Ishikawa (cell line): ENCODE data around the gene PER1.

ENCODE experiments used
- CEBPB ChIP-seq: IDR thresholded peaks from 2 replicates; pipeline ENCODE4 v1.6.1; 2012
- CREB1 ChIP-seq: IDR thresholded peaks from 2 replicates; pipeline ENCODE4 v1.6.1; 2012; ENCODE audit warnings: low read depth
- EGR1 ChIP-seq: IDR thresholded peaks from 2 replicates; pipeline ENCODE4 v1.6.1; 2012
- EP300 ChIP-seq: IDR thresholded peaks from 2 replicates; pipeline ENCODE4 v1.6.1; 2012; ENCODE audit warnings: borderline replicate concordance
- FOXM1 ChIP-seq: IDR thresholded peaks from 2 replicates; pipeline ENCODE4 v1.6.1; 2012; ENCODE audit warnings: low read depth, borderline replicate concordance
- NFIC ChIP-seq: IDR thresholded peaks from 2 replicates; pipeline ENCODE4 v1.6.1; 2012
- RAD21 ChIP-seq: IDR thresholded peaks from 2 replicates; pipeline ENCODE4 v1.6.1; 2012; ENCODE audit warnings: low read depth
- REST ChIP-seq: IDR thresholded peaks from 2 replicates; pipeline ENCODE4 v1.6.1; 2012; ENCODE audit warnings: low read depth, mild to moderate bottlenecking
- TAF1 ChIP-seq: IDR thresholded peaks from 2 replicates; pipeline ENCODE4 v1.6.1; 2012; ENCODE audit warnings: low read depth, mild to moderate bottlenecking
- TCF12 ChIP-seq: IDR thresholded peaks from 2 replicates; pipeline ENCODE4 v1.6.1; 2012; ENCODE audit warnings: low read depth
- TEAD4 ChIP-seq: IDR thresholded peaks from 2 replicates; pipeline ENCODE4 v1.6.1; 2012
- YY1 ChIP-seq: IDR thresholded peaks from 2 replicates; pipeline ENCODE4 v1.6.1; 2012; ENCODE audit warnings: low read depth
- ZBTB7A ChIP-seq: IDR thresholded peaks from 2 replicates; pipeline ENCODE4 v1.6.1; 2012; ENCODE audit warnings: low read depth
- TF ChIP-seq, protein P1 (sequence below): IDR thresholded peaks from 2 replicates; pipeline ENCODE4 v1.6.1; 2012
- TF ChIP-seq, protein P2 (sequence below): IDR thresholded peaks from 2 replicates; pipeline ENCODE4 v1.6.1; 2012

PER1 gene

DNA sequence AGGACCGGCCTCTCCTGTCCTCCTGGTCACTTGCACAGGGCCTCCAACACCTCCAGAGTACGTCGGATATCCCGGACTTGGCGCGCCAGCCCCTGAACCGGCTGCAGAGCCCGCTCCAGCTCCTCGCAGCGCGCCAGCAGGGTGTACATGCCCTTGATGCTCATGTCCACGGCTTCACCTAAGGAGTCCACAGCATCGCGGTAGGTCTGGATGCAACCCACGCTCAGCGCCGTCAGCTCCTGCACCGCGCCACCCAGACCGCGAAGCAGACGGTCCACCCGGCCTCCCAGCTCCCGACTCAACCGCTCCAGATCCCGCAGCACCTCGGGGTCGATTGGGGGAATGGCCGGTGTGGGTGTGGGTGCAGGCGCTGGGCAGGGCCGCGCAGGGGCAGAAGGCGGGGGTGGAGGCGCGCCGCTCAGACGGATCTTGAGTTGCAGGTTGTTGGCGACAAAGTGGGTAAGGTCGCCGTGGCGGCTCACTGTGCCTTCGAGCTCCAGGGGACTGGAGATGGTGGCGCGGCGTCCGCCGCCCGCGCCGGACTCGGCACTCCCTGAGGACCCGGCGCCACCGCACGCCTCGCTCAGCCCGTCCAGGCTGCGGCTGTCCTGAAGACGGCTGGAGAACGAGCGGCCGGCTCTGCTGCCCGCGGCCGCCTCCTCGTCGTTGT, 37.0 kb upstream of the PER1 start:
- TF ChIP-seq EGR1 (peak; percentile 6; the same call in 1 of the 2 replicates), TEAD4 (no peak)

DNA sequence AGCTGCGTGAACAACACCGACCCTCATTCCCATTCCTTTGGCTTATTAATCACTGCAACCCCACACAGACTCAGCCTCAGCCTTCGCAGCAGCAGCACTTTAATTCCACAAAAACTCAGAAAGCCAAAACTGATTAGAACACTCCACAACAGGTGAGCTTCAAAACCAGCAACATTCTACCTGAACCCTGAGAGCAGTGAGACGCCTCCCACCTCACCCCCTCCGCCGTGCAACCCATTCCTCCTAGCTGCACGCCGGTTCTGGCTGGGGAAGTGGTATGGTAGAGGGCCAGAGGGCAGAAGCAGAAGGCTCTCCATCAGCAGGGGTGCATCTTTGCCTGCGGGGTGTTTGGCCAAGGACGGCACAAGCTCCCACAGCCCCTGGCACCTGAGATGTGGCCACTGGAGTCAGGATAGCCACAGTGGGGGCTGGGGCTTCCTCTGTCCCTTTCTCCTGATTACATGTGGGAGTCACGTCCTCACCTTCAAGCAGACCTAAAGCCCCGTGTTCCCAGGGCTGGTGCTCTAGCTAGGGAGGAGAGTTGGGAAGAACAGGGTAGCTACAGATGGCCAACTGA, 36.1 kb upstream of the PER1 start:
- TF ChIP-seq NFIC, result no peak
- no peak for TF ChIP-seq TAF1
- 0 out of 2 replicates have a peak, but pooled peaks have one; percentile 5 for TF ChIP-seq EGR1
- TF ChIP-seq ZBTB7A, result no peak

DNA sequence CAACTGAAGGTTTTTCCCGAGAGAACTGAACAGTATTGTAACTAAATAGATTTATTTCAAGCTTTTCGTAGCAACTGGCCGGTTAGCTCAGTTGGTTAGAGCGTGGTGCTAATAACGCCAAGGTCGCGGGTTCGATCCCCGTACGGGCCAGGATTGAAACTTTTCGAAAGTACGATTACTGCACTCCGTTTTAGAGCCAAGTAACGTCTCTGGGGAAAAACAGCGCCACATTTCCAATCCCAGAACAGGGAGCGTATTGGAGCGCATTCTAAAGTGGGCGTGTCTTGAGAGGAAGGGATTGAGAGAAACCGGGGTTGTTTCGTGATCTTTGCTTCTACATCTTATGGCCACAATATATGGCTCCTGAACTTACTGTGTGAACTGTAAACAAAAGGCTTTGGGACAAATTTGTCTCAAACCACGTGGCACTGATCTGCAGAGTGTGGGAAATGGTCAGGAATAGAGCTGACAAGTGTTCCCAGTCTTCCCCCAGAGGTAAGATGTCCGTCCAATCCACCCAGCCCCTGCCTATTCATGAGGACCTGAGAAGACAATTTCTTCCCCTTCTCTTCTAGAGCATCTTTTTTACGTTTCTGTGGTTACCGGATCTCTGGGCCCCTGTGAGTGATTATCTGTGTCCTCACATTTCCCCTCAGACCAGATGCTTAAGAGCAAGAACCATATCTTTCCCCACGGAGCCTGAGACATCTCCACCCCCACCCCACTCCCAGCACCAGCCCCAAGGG, 35.5 kb upstream of the PER1 start:
- no peak for TF ChIP-seq REST
- TF ChIP-seq EGR1, result no peak
- no peak for TF ChIP-seq RAD21
- TF ChIP-seq CEBPB, result peak; percentile 67; the same call in 1 of the 2 replicates
- TF ChIP-seq EP300, result peak; percentile 13; the same call in 1 of the 2 replicates
- TF ChIP-seq NFIC, result peak; percentile 74
- peak; percentile 60; the same call in 1 of the 2 replicates for TF ChIP-seq FOXM1
- TF ChIP-seq ZBTB7A, result 0 out of 2 replicates have a peak, but pooled peaks have one; percentile 25
- TF ChIP-seq CREB1, result peak; percentile 23; the same call in 1 of the 2 replicates
- TF ChIP-seq, protein P1, sequence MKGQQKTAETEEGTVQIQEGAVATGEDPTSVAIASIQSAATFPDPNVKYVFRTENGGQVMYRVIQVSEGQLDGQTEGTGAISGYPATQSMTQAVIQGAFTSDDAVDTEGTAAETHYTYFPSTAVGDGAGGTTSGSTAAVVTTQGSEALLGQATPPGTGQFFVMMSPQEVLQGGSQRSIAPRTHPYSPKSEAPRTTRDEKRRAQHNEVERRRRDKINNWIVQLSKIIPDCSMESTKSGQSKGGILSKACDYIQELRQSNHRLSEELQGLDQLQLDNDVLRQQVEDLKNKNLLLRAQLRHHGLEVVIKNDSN, result peak; percentile 79
- TF ChIP-seq TCF12, result peak; percentile 57
- TF ChIP-seq, protein P2, sequence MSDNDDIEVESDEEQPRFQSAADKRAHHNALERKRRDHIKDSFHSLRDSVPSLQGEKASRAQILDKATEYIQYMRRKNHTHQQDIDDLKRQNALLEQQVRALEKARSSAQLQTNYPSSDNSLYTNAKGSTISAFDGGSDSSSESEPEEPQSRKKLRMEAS, result peak; percentile 87
- TF ChIP-seq TAF1, result peak; percentile 54; the same call in 1 of the 2 replicates
- TF ChIP-seq TEAD4, result peak; percentile 86
- peak; percentile 30 for TF ChIP-seq YY1

DNA sequence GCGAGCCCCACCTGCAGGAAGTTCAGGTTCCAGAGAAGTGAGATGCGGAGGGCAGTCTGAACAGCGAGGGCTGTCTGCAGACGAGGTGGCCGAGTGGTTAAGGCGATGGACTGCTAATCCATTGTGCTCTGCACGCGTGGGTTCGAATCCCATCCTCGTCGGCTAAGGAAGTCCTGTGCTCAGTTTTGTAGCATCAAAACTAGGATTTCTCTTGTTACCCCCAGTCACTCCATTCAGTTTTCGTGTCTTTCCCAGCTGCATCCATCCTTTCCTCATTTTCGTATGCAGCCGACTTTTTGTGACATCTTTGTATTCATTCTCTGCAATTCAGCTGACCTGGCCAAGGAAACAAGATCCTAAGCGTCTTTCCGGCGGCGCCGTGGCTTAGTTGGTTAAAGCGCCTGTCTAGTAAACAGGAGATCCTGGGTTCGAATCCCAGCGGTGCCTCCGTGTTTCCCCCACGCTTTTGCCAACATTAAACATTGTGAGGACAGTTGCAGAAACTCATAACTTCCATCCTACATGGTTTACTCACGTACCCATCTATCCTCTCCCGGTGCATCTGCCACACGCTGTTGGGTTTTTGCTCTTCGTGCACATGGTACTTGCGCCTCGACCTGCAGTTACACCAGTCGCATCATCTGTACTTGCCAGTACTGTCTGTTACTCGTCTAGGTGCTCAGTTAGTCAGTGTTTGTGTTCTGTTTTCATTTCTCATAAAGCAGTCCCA, 34.7 kb upstream of the PER1 start:
- TF ChIP-seq EP300, result peak; percentile 16; the same call in 1 of the 2 replicates
- no peak for TF ChIP-seq EGR1
- TF ChIP-seq CEBPB, result peak; percentile 29; the same call in 1 of the 2 replicates
- TF ChIP-seq TEAD4, result peak; percentile 92
- TF ChIP-seq YY1, result peak; percentile 23
- no peak for TF ChIP-seq CREB1
- no peak for TF ChIP-seq RAD21
- no peak for TF ChIP-seq NFIC
- TF ChIP-seq, protein P2, result peak; percentile 42; the same call in 1 of the 2 replicates
- TF ChIP-seq REST, result no peak
- 0 out of 2 replicates have a peak, but pooled peaks have one; percentile 0 for TF ChIP-seq TCF12
- TF ChIP-seq, protein P1, result no peak; the same call in 1 of the 2 replicates
- no peak for TF ChIP-seq FOXM1
- no peak for TF ChIP-seq ZBTB7A
- no peak for TF ChIP-seq TAF1

GRCh38 chr17:8186446-8186786, 34.2 kb upstream of the PER1 start:
- TF ChIP-seq TCF12 (0 out of 2 replicates have a peak, but pooled peaks have one; percentile 5), YY1 (peak; percentile 6; the same call in 1 of the 2 replicates), RAD21 (no peak), EP300 (no peak), ZBTB7A (0 out of 2 replicates have a peak, but pooled peaks have one; percentile 21)
